ENCODE data around the gene LMBRD1. TPM values are rescaled to one million over a fixed set of nuclear protein-coding genes. Genes with fewer than 3 reads are reported as not detected.

The LMBRD1 gene
- total and polyA plus RNA-seq, 10 donors: 27.2 to 76.6 (median 52.0) TPM

- Histone ChIP-seq H3K9me3 (no peaks in the 10 kb centered on the region), H3K36me3 (no peaks in the 10 kb centered on the region), H3K4me1 (peaks cover 16 to 48% (median 33%) of the 10 kb centered on the region in 6 donors), H3K27me3 (replicated peaks in 1 of 7) (no peaks in the 10 kb centered on the region), H3K4me3 (no peak overlapping the region), H3K27ac (no peak overlapping the region)
- no peak for DNase-seq
- TF ChIP-seq CTCF (IDR thresholded peaks at IDR 0.05 in 8 of 11, conservative IDR thresholded peaks at IDR 0.05 in 3 of 11) (no peak), POLR2AphosphoS5 (IDR thresholded peaks at IDR 0.05) (no peak), POLR2A (IDR thresholded peaks at IDR 0.05) (no peak)
- intact Hi-C loops (cut with DNase I; ENCODE audit: low total_unique reads): no loop called here
Measured at GRCh38 chr6:69817358-69817757, 20.5 kb upstream of the LMBRD1 start.

GRCh38 chr6:69816569-69816968 lies 19.8 kb upstream of the LMBRD1 start:
- Histone ChIP-seq H3K36me3 (no peaks in the 10 kb centered on the region), H3K4me1 (peaks cover 16 to 51% (median 36%) of the 10 kb centered on the region in 6 donors), H3K4me3 (peak overlapping the region in 1 of 8 donors; percentile 41), H3K27me3 (replicated peaks in 1 of 7) (no peaks in the 10 kb centered on the region), H3K9me3 (no peaks in the 10 kb centered on the region), H3K27ac (peak overlapping the region in 6 of 8 donors; percentile 10 to 82 (median 72))
- no peak for TF ChIP-seq POLR2AphosphoS5 (IDR thresholded peaks at IDR 0.05)
- no peak for TF ChIP-seq CTCF (IDR thresholded peaks at IDR 0.05 in 8 of 11, conservative IDR thresholded peaks at IDR 0.05 in 3 of 11)
- TF ChIP-seq POLR2A (IDR thresholded peaks at IDR 0.05): no peak
- intact Hi-C loops (cut with DNase I; ENCODE audit: low total_unique reads): no loop called here
- WGBS, 5 donors: 20 to 28% (median 26%) methylated on average over 3 of the region's 3 CpGs
- no peak for DNase-seq

- TF ChIP-seq CTCF (IDR thresholded peaks at IDR 0.05 in 8 of 11, conservative IDR thresholded peaks at IDR 0.05 in 3 of 11): no peak
- 79 to 100% (median 91%) methylated on average over 1 of the region's 1 CpG for WGBS, 5 donors
- H3K27me3 ChIP-seq (replicated peaks in 1 of 7): no peaks in the 10 kb centered on the region
- DNase-seq: no peak
- no peaks in the 10 kb centered on the region for H3K9me3 ChIP-seq
- intact Hi-C loops (cut with DNase I; ENCODE audit: low total_unique reads): no loop called here
- H3K4me1 ChIP-seq: peaks cover 16 to 51% (median 36%) of the 10 kb centered on the region in 6 donors
- H3K36me3 ChIP-seq: no peaks in the 10 kb centered on the region
- H3K4me3 ChIP-seq: peak overlapping the region in 2 of 8 donors; percentile 4 to 41
- H3K27ac ChIP-seq: peak overlapping the region in 7 of 8 donors; percentile 10 to 82 (median 70)
Measured at GRCh38 chr6:69816026-69816425, 19.2 kb upstream of the LMBRD1 start.

- Histone ChIP-seq H3K27ac (peak overlapping the region; percentile 41 to 82 (median 70)), H3K4me3 (peak overlapping the region in 1 of 8 donors; percentile 17), H3K9me3 (no peaks in the 10 kb centered on the region), H3K4me1 (peaks cover 16 to 51% (median 36%) of the 10 kb centered on the region in 6 donors), H3K27me3 (replicated peaks in 1 of 7) (no peaks in the 10 kb centered on the region), H3K36me3 (no peaks in the 10 kb centered on the region)
- intact Hi-C loops (cut with DNase I; ENCODE audit: low total_unique reads): no loop called here
- DNase-seq: no peak
- WGBS, 5 donors: 47 to 62% (median 50%) methylated on average over 1 of the region's 1 CpG
- no peak for TF ChIP-seq CTCF (IDR thresholded peaks at IDR 0.05 in 8 of 11, conservative IDR thresholded peaks at IDR 0.05 in 3 of 11)
- no peak for TF ChIP-seq POLR2A (IDR thresholded peaks at IDR 0.05)
- no peak for TF ChIP-seq POLR2AphosphoS5 (IDR thresholded peaks at IDR 0.05)
Measured at GRCh38 chr6:69813508-69813907, 16.7 kb upstream of the LMBRD1 start.

Data from spleen (tissue), 11 donors.